DOHH2 (cell line): ENCODE measurements around the gene GDF10.

ENCODE experiments used
- EZH2phosphoT487 ChIP-seq: fragments of 200-600 bp; sonication (generic); IDR thresholded peaks from 2 replicates; pipeline ENCODE4 v1.6.1; 2017; ENCODE audit warnings: borderline replicate concordance, mild to moderate bottlenecking, antibody characterized with exemption, low read length, moderate library complexity, mixed read lengths
- TF ChIP-seq, protein P1 (sequence below): fragments of 200-600 bp; sonication (generic); IDR thresholded peaks from one replicate; pipeline ENCODE4 v1.5.1; 2014; ENCODE audit warnings: antibody characterized with exemption, mild to moderate bottlenecking, low read depth, low read length; ENCODE audit not compliant: poor library complexity, severe bottlenecking

DNA sequence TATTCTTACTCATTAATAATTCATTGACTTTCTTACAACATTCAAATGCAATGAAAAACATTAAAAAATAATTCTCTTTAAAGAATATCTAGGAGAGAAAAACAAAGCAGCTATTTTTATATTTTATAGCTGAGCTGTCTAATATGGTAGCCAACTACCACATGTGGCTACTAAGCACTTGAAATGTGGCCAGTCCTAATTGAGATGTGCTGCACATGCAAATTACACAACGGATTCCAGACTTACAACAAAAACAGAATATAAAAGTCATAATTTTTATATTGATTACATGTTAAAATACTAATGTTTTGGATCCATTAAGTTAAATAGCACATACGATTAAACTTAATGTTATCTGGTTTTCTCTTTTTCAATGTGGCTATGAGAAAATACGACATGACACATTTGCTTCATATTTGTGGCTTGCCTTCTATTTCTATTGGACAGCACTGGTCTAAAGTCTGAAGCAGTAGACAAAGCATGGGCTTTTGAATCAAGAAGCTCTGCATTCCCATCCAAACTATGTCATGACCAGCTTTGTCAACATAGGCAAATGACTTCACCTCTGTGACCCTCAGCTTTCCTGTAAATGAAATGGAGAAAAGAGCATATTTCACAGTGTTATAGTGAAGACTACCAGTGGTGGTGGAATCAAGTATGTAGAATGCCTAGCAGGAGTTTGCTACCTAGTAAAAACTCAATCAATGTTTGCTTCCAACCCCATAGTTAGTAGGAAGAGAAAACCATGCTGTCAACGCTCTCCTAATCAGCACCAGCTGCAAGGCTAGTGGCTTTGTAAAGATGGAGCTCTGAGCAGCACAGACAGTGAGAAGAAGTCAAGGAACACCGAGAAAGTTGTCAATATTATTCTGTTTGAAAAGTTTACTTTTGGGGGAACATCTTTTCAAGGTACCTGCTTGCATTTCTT is 37.1 kb upstream of the GDF10 start:
- TF ChIP-seq, protein P1, sequence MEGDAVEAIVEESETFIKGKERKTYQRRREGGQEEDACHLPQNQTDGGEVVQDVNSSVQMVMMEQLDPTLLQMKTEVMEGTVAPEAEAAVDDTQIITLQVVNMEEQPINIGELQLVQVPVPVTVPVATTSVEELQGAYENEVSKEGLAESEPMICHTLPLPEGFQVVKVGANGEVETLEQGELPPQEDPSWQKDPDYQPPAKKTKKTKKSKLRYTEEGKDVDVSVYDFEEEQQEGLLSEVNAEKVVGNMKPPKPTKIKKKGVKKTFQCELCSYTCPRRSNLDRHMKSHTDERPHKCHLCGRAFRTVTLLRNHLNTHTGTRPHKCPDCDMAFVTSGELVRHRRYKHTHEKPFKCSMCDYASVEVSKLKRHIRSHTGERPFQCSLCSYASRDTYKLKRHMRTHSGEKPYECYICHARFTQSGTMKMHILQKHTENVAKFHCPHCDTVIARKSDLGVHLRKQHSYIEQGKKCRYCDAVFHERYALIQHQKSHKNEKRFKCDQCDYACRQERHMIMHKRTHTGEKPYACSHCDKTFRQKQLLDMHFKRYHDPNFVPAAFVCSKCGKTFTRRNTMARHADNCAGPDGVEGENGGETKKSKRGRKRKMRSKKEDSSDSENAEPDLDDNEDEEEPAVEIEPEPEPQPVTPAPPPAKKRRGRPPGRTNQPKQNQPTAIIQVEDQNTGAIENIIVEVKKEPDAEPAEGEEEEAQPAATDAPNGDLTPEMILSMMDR: no peak
- no peak for TF ChIP-seq EZH2phosphoT487
